GM18858 (cell line): ENCODE results near the gene ABCB8.
"Not testable (repeated sequence)": the region's sequence is repeated elsewhere in the genome, so short reads cannot be mapped to it uniquely, and the experiment has no call there.

Source experiments
- ATAC-seq: cut with Tn5 transposase; IDR thresholded peaks from one replicate; pipeline ENCODE4 v1.9.1; 2021; ENCODE audit not compliant: unreplicated experiment

ABCB8 gene

DNA sequence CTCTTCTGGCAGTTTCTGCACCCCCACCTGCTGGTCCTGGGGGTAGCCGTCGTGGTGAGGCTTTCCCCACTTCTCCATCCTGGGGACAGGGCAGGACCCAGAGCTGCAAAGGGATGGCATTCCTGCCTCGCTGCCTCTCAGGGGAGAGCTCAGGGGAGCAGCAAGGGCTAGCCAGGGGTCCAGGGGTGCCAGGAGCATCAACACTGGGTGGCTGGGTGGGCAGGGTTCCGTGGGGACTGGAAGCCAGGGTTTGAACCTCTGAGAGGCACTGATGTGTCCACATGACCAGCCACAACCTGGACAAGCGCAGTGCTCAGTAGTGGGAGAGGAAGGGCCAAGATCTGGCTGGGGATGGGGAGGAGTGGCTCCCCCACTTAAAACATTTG is 5.6 kb downstream of the ABCB8 start:
- no peak for ATAC-seq

DNA sequence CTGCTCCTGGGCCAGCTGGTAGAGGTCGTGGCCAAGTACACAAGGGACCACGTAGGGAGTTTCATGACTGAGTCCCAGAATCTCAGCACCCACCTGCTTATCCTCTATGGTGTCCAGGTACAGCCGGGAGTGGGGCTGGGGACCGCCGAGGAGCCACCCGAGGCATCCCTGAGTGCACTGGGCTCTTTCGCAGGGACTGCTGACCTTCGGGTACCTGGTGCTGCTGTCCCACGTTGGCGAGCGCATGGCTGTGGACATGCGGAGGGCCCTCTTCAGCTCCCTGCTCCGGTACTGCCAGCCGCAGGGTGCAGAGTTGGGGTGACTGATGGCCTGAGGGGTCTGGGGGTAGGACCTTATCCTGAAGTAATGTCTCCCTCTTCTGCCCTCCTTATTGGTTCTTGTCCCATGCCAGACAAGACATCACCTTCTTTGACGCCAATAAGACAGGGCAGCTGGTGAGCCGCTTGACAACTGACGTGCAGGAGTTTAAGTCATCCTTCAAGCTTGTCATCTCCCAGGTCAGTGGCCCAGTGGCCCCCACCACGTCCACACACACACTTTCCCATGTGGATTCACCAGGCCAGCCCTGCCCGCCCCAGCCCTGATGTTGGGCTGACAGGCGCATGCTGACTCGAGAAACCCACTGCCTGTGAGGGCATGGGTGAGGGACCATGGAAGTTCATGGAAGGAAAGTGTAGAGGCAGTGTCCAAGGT is 6.2 kb downstream of the ABCB8 start:
- no peak for ATAC-seq

DNA sequence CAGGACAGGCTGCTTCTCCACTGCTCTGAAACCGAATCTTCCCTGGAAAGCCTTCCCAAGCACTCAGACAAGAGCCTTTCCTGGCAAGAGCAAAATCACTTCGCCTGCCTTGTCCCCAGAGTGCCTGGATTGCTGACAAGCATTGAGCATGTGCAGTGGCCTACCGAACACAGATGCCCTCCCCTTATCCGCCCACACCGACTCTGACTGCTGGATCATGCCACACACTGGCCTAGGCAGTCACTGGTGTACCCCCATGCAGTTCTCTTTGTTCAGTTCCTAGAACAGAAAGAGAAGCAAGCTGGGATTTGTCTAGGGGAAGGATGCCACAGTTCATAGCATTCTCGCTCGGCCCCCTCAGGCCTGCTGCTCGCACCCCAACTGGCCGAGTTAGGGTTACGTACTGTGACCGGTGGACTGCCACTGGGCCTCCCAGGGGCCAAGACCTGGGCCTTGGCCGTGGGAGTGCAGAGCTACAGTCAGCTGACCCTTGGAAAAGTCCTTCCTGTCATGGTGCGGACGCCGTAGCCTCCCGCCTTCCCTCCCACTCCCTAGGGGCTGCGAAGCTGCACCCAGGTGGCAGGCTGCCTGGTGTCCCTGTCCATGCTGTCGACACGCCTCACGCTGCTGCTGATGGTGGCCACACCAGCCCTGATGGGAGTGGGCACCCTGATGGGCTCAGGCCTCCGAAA is 6.9 kb downstream of the ABCB8 start:
- no peak for ATAC-seq

DNA sequence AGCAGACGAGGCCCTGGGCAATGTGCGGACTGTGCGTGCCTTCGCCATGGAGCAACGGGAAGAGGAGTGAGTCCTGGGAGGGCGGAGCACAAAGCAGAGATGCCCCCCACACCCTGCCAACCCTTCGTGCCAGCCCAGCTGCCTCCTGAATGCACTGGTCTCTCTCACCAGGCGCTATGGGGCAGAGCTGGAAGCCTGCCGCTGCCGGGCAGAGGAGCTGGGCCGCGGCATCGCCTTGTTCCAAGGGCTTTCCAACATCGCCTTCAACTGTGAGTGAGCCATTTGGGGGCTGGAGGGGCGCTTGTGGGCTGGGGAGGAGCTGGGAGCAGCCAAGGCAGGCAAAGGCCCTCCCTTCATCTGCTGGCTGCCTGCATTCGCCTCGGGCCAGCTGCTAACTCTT is 7.7 kb downstream of the ABCB8 start:
- ATAC-seq: no peak

DNA sequence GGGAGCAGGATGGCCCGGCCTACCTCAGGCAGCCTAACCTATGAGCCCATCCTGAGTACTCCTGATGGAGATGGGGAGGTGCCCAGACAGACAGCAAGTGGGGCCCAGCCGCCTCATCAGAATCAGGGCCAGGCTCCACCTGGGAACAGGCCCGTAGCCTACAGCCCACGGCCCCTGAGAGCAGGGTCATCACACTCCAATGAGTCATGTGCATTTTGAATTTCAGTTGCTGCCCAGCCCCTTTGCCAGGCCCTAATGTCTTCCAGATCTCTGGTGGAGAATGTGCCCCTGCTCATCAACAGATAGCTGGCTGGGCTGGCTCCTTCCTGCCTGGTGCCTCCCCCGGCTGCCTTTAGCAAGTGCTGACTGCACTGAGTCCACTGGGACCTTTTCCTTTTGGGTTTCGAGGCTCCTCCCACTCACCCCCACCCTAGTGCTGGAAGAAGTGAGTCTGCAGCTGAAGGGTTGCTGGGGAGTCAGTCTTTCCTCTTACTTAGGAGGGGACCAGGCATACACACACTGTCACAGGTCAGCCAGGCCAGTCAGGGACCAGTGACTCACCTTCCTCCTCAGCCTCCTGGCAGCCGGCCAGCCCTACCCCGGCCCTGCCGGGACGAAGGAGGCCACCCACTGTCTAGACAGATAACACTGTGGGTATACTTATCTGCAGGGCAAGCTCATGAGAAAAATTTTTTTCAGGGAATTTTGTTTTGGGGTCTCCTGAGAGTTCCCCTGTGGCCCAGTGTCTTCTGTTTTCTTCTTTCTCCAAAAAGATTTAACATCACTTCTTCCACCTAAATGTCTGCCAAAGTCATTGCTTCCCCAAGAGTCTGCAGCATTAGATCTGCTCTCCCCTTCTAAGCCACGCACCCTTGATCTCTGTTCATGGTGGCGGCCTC is 10.9 kb downstream of the ABCB8 start:
- ATAC-seq: no peak

DNA sequence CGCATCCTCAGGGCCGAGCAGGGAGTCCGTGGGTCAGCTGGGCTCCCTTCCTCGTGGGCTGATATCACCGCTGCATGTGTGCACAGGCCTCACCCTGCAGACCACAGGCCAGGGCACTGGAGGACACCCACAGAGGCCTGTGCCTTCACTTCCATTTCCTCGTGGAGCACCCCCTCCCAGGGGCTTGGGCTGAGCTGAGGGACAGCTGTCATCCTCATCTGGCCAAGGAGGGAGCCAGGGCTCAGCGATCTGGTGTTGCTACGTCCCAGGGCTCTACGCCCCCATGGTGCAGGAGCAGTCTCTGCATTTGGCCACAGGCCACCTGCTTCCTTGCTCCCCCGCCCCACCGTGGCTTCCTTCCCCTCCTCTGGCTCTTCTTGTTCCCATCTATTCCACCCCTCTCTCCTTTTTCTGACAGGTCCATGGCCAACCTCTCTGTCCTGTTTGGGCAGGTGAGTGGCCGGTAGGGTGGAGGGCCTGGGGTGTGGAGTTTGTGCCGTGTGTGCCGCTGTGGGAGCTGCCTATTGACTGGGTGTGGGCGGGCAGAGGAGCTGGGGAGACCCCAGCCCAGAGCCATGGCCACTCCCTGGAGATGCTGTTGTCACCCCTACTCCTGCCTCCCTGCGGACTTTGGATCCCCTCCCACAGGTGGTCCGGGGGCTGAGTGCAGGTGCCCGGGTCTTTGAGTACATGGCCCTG is 11.7 kb downstream of the ABCB8 start:
- no peak for ATAC-seq

DNA sequence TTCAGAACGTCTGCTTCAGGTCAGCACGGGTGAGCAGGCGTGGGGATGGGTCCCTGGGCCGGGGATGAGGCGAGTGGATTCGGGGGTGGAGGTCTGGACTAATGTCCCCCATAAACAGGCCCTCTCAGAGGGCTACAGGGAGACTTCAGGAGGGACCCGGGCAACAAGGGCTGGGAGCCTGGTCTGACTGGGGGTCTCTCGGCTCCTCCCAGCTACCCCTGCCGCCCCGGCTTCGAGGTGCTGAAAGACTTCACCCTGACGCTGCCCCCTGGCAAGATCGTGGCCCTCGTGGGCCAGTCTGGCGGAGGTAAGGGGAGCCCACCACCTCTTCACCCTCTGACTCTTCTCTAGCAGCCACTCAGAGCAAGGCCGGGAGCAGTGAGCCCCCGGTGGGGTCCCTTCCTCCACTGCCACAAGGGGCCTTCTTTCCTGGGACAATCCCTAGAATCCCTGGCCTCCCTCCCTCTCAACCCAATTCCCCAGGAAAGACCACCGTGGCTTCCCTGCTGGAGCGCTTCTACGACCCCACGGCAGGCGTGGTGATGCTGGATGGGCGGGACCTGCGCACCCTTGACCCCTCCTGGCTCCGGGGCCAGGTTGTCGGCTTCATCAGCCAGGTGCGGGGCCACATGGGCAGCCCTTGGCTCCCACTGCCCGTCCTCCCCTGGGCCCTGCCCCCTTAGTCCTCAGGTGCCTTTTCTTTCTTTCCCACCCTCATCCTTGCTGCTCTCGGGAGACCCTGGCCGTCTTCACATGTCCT is 12.5 kb downstream of the ABCB8 start:
- ATAC-seq: no peak

GRCh38 chr7:151043449-151043848 is 15.2 kb downstream of the ABCB8 start:
- ATAC-seq: not testable (repeated sequence)

DNA sequence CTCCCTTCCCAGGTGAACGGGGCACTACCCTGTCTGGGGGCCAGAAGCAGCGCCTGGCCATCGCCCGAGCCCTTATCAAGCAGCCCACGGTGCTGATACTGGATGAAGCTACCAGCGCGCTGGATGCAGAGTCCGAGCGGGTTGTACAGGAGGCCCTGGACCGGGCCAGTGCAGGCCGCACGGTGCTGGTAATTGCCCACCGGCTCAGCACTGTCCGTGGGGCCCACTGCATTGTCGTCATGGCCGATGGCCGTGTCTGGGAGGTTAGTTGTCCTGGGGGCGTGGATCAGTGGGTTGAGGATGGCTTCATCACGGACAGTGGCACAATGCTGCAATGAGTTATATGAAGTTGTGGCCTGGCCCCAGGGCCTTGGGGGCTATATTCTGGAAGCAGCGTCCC is 15.7 kb downstream of the ABCB8 start:
- ATAC-seq: no peak

GRCh38 chr7:151045262-151045661 is 17.0 kb downstream of the ABCB8 start:
- no peak for ATAC-seq

DNA sequence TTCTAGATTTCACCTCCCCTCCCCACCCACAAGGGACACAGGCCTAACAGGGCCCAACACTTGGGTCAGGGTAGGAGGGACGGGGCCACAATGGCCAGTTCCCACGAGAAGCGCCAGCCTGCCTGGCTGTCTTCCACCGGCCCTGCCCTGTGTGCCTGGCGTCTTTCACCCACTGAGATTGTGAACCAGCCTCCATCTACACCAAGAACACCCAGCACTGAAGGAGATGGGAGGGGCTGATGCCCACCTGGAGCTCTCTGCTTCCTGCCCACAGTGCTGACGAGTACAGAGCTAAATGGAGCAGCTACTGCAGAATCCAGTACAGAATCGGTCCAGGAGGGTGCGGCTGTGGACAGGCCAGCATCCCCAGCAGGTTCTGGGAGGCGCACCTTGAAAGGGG is 17.7 kb downstream of the ABCB8 start:
- no peak for ATAC-seq

GRCh38 chr7:151046603-151047573 is 18.6 kb downstream of the ABCB8 start:
- ATAC-seq: no peak

GRCh38 chr7:151047976-151048815 is 19.9 kb downstream of the ABCB8 start, which contains the start of gene ASIC3:
Gene ASIC3, plus strand, starts transcription at chr7:151048531. Its CDS starts 355 bp downstream, at chr7:151048886.
- no peak for ATAC-seq

DNA sequence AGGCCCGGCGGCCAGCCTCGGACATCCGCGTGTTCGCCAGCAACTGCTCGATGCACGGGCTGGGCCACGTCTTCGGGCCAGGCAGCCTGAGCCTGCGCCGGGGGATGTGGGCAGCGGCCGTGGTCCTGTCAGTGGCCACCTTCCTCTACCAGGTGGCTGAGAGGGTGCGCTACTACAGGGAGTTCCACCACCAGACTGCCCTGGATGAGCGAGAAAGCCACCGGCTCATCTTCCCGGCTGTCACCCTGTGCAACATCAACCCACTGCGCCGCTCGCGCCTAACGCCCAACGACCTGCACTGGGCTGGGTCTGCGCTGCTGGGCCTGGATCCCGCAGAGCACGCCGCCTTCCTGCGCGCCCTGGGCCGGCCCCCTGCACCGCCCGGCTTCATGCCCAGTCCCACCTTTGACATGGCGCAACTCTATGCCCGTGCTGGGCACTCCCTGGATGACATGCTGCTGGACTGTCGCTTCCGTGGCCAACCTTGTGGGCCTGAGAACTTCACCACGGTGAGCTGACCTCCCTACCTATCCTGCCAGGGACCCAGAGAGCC is 20.7 kb downstream of the ABCB8 start:
- no peak for ATAC-seq

DNA sequence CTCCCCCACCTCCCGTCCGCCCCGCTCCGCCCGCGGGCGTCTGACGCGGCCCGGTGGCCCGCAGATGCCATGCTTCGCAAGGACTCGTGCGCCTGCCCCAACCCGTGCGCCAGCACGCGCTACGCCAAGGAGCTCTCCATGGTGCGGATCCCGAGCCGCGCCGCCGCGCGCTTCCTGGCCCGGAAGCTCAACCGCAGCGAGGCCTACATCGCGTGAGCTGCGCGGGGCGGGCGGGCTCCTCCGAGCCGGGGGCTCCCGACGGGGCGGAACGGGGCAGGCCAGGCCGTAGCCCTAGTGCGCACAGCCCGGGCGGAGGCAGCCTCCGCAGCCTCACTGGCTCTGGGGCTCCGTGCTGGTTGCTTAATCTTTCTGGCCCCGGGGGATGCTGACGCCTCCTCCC is 22.9 kb downstream of the ABCB8 start:
- ATAC-seq: no peak

DNA sequence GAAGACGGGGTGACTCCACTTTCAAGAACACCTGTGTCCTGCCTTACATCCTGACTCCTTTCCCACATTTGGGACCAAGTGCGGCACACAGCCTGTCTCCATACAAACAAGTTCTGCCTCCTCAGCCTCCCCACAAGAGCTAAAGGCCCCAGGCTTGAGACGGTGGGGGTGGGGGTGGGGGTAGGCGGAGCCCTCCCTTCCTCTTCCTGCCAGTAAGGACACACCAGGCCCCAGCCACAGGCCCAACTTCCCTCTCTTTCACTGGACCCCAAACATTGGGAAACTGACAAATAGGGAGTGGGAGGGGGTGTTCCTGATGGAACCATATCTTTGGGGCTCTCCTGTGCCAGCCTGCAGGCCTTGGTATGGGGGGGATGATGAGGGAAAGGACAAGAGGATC is 24.8 kb downstream of the ABCB8 start:
- ATAC-seq: no peak

DNA sequence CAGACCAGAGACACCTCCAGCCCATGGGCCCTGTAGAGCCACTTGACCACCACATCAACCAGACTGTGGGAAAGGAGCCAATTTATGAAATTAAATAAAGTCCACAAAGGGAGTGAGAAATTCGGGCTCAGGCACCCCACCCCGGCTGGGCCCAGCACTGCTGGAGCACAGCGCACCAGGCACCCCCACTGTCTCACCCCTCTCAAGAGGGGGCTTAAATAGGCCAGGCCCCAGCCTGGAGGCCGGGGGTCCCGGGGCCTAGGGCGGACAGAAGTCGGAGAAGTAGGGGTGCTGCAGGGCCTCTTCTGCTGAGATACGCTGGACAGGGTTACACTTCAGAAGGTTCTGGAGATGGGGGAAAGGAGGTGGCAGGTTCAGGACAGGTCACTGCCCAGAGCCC is 25.5 kb downstream of the ABCB8 start:
- ATAC-seq: no peak

GRCh38 chr7:151056283-151056665 is 28.0 kb downstream of the ABCB8 start:
- ATAC-seq: no peak
